ENCODE data around the gene ACKR1.

The ACKR1 gene

DNA sequence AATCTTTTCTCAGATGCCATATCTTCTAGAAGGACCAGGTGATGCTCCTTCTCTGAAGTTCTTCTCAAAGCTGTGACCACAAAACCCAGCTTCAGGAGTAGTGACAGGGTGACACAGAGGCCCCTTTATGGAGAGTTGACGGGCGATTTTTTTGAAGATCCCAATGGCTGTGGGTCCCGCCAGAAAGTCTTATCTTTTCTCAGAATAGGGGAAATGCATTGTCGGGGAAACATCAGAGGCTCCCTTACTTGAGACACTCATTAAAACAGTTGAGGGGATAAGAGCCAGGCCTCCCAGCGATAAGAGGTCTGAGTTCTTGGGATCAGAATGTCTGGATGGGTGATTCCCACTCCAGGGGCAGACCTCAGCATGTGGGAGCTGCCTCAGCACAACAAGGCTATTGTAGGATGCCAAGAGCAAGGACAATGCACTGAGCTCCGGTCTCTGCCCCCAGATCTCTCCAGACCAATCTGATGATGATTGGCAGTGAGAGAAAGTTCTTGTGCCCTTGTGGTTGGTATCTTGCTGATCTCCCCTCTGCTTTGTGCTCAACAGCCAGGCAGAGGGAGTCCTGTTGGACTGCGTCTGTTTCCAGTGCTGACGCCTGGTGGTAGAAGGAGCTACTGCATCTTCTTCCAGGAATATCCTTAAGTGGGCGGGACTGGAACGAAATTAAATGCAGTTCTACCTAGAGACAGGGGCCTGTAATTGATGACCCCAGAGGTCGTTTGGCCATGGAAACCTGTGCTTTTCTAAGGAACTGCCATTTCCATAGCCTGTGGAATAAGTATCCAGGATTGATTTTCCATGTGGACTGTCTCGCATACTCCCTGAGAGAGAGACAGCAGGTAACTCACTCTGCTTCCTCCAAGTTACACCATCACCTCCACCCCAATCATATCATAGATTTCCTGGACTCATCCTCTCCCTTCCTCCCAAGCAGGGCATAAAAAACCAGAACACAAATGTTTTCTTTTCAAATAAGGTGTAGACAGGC, 6.8 kb upstream of the ACKR1 start:
- Mint-ChIP-seq H3K4me1 (no peaks in the 10 kb centered on the region), H3K36me3 (ENCODE audit: insufficient read depth) (no peaks in the 10 kb centered on the region), H3K27ac (ENCODE audit: low read depth) (no peak overlapping the region), H3K9me3 (no peaks in the 10 kb centered on the region), H3K4me3 (no peak overlapping the region), H3K27me3 (peaks cover 76% of the 10 kb centered on the region)
- ATAC-seq (replicated peaks; ENCODE audit: extremely low read depth, poor library complexity, severe bottlenecking), result no peak
- no peak for DNase-seq (ENCODE audit: low spot score in 2 of 2)

DNA sequence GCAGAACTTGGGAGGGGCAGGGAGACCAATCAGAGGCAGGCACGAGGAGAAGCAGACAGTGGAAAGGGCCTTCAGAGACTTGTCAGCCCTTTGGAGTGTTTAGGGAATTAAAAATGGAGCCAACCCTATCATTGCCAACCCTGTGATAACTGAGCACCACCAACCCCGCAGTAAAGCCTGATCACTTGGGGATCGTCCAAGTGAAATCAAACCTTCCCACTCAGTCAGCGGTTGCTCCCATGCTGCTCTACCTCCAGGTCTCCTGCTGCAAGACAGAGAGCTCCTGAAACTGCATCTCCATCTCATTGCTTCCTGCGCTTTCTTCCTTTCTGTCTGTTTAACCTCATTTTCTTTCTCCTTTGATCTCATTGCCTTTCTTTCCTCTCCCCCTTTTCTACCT, 4.8 kb upstream of the ACKR1 start:
- H3K27ac Mint-ChIP-seq (ENCODE audit: low read depth), result no peak overlapping the region
- no peaks in the 10 kb centered on the region for H3K9me3 Mint-ChIP-seq
- H3K4me1 Mint-ChIP-seq, result no peaks in the 10 kb centered on the region
- no peak for DNase-seq (ENCODE audit: low spot score in 2 of 2)
- H3K27me3 Mint-ChIP-seq, result peaks cover 81% of the 10 kb centered on the region
- H3K36me3 Mint-ChIP-seq (ENCODE audit: insufficient read depth), result no peaks in the 10 kb centered on the region
- no peak for ATAC-seq (replicated peaks; ENCODE audit: extremely low read depth, poor library complexity, severe bottlenecking)
- no peak overlapping the region for H3K4me3 Mint-ChIP-seq

DNA sequence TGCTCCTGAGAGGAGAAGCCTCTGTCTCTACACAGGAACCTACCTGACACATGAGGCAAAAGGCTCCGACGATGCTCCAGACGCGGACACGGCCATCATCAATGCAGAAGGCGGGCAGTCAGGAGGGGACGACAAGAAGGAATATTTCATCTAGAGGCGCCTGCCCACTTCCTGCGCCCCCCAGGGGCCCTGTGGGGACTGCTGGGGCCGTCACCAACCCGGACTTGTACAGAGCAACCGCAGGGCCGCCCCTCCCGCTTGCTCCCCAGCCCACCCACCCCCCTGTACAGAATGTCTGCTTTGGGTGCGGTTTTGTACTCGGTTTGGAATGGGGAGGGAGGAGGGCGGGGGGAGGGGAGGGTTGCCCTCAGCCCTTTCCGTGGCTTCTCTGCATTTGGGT, 3.9 kb upstream of the ACKR1 start:
- Mint-ChIP-seq H3K27me3 (peaks cover 90% of the 10 kb centered on the region), H3K27ac (ENCODE audit: low read depth) (no peak overlapping the region), H3K4me1 (no peaks in the 10 kb centered on the region), H3K4me3 (no peak overlapping the region), H3K36me3 (ENCODE audit: insufficient read depth) (no peaks in the 10 kb centered on the region), H3K9me3 (no peaks in the 10 kb centered on the region)
- ATAC-seq (replicated peaks; ENCODE audit: extremely low read depth, poor library complexity, severe bottlenecking), result no peak
- DNase-seq (ENCODE audit: low spot score in 2 of 2), result no peak

DNA sequence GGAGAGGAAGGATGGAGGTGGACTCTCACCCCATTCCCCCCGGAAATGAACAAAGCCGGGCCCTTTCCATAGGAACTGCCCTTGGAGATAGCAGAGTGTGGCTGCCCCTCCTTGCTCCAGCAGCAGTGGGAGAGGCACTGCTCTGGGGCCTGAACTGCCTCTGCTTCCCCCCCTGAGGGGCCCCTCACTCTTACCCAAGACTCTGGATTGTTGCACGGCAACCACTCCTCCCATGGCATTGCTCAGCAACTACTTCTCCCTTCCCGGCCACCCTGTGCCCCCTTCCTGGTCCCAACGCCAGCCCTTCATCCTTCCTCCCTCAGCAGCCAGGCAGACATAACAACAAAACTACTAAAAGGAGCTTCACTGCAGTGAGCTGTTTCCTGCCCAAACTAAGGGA, 3.0 kb upstream of the ACKR1 start:
- H3K27me3 Mint-ChIP-seq, result peaks cover 95% of the 10 kb centered on the region
- no peaks in the 10 kb centered on the region for H3K9me3 Mint-ChIP-seq
- H3K27ac Mint-ChIP-seq (ENCODE audit: low read depth), result no peak overlapping the region
- H3K36me3 Mint-ChIP-seq (ENCODE audit: insufficient read depth), result no peaks in the 10 kb centered on the region
- H3K4me1 Mint-ChIP-seq, result no peaks in the 10 kb centered on the region
- ATAC-seq (replicated peaks; ENCODE audit: extremely low read depth, poor library complexity, severe bottlenecking) (no peak), DNase-seq (ENCODE audit: low spot score in 2 of 2) (no peak)
- no peak overlapping the region for H3K4me3 Mint-ChIP-seq

DNA sequence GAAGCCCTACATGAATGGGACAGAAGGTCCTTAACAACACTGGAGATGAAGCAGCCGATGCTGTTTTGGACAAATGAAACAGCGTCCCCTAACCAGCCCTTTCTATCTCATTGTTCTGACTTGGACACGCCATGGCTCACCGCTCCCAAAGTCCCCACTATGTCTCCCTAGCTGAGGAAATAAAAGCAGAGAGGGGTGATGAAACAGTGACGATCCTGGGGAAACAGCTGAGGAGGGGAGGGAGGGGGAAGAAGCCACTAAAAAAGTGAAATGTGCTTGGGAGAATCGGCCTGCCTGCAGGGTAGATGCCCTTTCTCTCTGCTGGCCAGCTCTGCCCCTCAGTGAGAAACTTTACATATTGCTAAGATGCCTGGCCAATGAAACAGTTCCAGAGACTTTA, 1.1 kb upstream of the ACKR1 start:
- Mint-ChIP-seq H3K9me3 (no peaks in the 10 kb centered on the region), H3K4me3 (no peak overlapping the region), H3K27me3 (peaks cover 100% of the 10 kb centered on the region), H3K4me1 (no peaks in the 10 kb centered on the region), H3K36me3 (ENCODE audit: insufficient read depth) (no peaks in the 10 kb centered on the region), H3K27ac (ENCODE audit: low read depth) (no peak overlapping the region)
- DNase-seq (ENCODE audit: low spot score in 2 of 2) (no peak), ATAC-seq (replicated peaks; ENCODE audit: extremely low read depth, poor library complexity, severe bottlenecking) (no peak)

DNA sequence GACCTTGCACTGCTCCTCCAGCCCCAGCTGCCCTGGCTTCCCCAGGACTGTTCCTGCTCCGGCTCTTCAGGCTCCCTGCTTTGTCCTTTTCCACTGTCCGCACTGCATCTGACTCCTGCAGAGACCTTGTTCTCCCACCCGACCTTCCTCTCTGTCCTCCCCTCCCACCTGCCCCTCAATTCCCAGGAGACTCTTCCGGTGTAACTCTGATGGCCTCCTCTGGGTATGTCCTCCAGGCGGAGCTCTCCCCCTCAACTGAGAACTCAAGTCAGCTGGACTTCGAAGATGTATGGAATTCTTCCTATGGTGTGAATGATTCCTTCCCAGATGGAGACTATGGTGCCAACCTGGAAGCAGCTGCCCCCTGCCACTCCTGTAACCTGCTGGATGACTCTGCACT, 550 bp downstream of the ACKR1 start:
- no peak overlapping the region for H3K4me3 Mint-ChIP-seq
- no peak for ATAC-seq (replicated peaks; ENCODE audit: extremely low read depth, poor library complexity, severe bottlenecking)
- H3K27ac Mint-ChIP-seq (ENCODE audit: low read depth), result no peak overlapping the region
- peaks cover 100% of the 10 kb centered on the region for H3K27me3 Mint-ChIP-seq
- H3K9me3 Mint-ChIP-seq, result no peaks in the 10 kb centered on the region
- DNase-seq (ENCODE audit: low spot score in 2 of 2), result no peak
- no peaks in the 10 kb centered on the region for H3K4me1 Mint-ChIP-seq
- no peaks in the 10 kb centered on the region for H3K36me3 Mint-ChIP-seq (ENCODE audit: insufficient read depth)

DNA sequence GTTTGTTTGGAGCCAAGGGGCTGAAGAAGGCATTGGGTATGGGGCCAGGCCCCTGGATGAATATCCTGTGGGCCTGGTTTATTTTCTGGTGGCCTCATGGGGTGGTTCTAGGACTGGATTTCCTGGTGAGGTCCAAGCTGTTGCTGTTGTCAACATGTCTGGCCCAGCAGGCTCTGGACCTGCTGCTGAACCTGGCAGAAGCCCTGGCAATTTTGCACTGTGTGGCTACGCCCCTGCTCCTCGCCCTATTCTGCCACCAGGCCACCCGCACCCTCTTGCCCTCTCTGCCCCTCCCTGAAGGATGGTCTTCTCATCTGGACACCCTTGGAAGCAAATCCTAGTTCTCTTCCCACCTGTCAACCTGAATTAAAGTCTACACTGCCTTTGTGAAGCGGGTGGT, 1.4 kb downstream of the ACKR1 start:
- Mint-ChIP-seq H3K27me3 (peaks cover 100% of the 10 kb centered on the region), H3K4me3 (no peak overlapping the region), H3K4me1 (no peaks in the 10 kb centered on the region), H3K27ac (ENCODE audit: low read depth) (no peak overlapping the region), H3K36me3 (ENCODE audit: insufficient read depth) (no peaks in the 10 kb centered on the region), H3K9me3 (no peaks in the 10 kb centered on the region)
- DNase-seq (ENCODE audit: low spot score in 2 of 2) (no peak), ATAC-seq (replicated peaks; ENCODE audit: extremely low read depth, poor library complexity, severe bottlenecking) (no peak)

DNA sequence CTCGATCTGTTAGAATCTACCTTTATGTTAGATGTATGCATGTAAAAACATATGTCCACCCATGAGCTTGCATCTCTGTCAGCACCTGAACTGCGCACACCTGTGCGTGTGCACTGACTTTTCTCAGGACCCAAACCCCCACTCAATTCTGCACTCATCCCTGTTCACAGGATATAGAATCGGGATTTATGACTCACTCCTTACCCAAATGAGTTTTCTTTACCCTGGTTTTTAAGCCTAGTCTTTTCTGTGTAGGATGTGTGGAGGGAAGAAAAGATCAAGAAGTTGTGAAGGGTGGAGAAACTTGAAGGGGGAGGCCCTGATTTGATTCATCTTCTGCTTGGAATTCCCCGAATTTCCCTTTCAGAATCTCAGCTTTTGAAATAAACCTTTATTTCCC, 2.4 kb downstream of the ACKR1 start:
- Mint-ChIP-seq H3K9me3 (no peaks in the 10 kb centered on the region), H3K36me3 (ENCODE audit: insufficient read depth) (peaks cover 2% of the 10 kb centered on the region), H3K27me3 (peaks cover 100% of the 10 kb centered on the region), H3K4me1 (no peaks in the 10 kb centered on the region), H3K4me3 (no peak overlapping the region), H3K27ac (ENCODE audit: low read depth) (no peak overlapping the region)
- no peak for ATAC-seq (replicated peaks; ENCODE audit: extremely low read depth, poor library complexity, severe bottlenecking)
- DNase-seq (ENCODE audit: low spot score in 2 of 2), result no peak

DNA sequence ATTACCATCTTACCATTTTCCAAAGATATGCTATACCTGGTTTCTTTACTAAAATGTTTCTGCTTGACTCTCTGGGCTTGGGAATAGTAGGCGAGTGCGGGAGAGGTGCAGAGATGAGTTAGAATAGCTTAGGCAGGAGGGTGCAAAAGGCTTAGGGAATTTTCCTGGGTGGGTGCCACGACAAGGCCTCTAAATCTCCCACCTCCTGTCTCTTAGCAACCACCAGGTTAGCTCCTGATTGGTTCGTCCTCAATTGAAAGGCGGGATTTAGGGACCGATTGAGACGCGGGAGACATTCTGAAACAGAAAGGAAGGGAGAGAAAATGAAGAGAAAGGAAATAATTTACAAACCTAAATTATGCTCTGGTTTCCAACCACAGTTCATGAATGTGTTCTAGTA, 3.1 kb downstream of the ACKR1 start:
- Mint-ChIP-seq H3K4me1 (no peaks in the 10 kb centered on the region), H3K27me3 (peaks cover 100% of the 10 kb centered on the region), H3K9me3 (no peaks in the 10 kb centered on the region), H3K27ac (ENCODE audit: low read depth) (no peak overlapping the region), H3K4me3 (no peak overlapping the region), H3K36me3 (ENCODE audit: insufficient read depth) (peaks cover 2% of the 10 kb centered on the region)
- no peak for ATAC-seq (replicated peaks; ENCODE audit: extremely low read depth, poor library complexity, severe bottlenecking)
- DNase-seq (ENCODE audit: low spot score in 2 of 2), result no peak

DNA sequence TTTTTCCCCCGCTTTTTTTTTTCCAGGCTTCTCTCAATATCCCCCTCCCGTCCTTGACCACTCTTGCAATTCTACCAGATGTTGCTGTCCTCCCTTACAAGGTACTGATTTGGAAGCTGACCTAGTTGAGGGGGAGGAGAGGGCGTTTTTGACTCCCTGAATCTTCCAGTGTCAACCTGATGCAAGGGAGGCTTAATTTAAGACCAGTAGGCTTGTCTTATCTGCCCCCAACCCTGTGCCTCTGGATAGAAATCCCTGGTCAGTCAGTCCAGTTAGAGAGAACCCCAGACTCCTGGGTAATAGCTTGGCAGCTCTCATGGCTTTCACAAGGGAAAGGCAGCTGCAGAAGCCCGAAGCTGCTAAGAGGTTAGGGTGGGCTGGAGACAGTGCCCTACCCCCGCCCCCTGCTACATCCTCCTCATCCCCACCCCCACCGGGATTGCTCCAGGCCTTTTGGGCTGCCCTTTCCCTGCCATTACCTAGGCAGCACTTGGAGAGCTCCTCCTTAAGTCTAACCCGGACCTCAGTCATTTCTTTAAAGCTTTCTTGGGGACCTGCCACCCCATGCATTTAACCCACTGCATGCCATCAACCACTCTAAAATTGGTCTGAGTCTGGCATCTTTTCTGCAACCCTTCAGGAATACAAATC, 3.6 kb downstream of the ACKR1 start:
- H3K36me3 Mint-ChIP-seq (ENCODE audit: insufficient read depth), result peaks cover 2% of the 10 kb centered on the region
- H3K4me1 Mint-ChIP-seq, result no peaks in the 10 kb centered on the region
- DNase-seq (ENCODE audit: low spot score in 2 of 2), result no peak
- H3K27me3 Mint-ChIP-seq, result peaks cover 100% of the 10 kb centered on the region
- H3K9me3 Mint-ChIP-seq, result no peaks in the 10 kb centered on the region
- no peak for ATAC-seq (replicated peaks; ENCODE audit: extremely low read depth, poor library complexity, severe bottlenecking)
- no peak overlapping the region for H3K27ac Mint-ChIP-seq (ENCODE audit: low read depth)
- H3K4me3 Mint-ChIP-seq, result no peak overlapping the region

DNA sequence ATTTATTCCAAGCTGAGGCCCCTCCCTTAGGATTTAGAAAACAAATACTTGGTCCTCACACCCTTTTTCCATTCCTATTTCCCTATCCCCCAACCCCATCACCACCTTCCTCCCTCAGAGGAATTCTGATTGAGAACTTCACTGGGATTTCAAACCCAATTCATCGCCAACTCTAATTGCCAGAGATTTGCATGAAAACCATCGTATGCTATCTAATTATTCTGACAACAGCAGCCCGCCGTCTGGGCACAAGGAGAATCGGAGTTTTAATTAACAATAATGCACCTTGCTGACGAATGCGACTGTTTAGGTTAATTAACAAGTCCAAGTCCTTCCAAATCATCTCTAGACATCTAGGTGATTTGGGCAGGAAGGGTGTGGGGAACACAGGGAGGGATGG, 4.4 kb downstream of the ACKR1 start:
- Mint-ChIP-seq H3K27me3 (peaks cover 100% of the 10 kb centered on the region), H3K36me3 (ENCODE audit: insufficient read depth) (peaks cover 2% of the 10 kb centered on the region), H3K4me3 (no peak overlapping the region), H3K9me3 (no peaks in the 10 kb centered on the region), H3K27ac (ENCODE audit: low read depth) (no peak overlapping the region), H3K4me1 (no peaks in the 10 kb centered on the region)
- ATAC-seq (replicated peaks; ENCODE audit: extremely low read depth, poor library complexity, severe bottlenecking) (no peak), DNase-seq (ENCODE audit: low spot score in 2 of 2) (no peak)

DNA sequence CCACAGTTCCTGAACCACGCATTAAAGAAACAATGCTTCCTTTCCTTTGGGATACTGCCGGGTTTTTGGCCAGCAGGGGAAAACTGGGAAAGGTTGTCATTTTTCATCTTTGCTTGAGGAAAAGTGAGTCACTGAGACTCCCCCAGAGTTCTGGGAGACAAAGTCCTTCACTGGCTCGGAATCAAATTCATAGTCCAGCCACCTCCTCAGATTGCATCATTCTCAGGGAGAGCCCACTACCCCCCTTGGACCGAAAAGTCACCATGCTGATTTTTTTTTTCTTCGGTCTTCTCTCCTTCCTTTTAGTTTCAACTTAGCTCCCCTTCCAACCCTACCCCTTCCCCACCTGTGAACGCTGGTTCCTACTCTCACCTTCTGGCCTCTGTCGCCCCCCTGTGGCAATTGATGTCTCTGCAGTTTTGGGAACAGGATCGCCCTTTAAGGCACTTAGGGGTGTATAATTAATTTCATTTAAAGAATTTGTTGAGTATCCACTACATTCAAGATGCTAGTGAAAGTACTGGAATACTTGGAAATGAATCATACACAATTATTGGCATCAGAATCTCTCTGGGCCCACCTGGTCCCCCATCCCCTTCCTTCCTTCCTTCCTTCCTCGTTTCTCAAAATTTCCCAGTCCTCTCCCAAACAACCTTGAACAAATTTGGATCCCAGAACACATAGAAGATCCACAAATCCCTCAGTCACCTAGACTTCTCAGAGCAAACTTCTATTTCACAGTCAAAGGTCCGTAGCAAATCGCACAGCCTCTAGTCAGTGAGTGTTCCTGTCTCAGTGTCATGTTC, 6.9 kb downstream of the ACKR1 start:
- ATAC-seq (replicated peaks; ENCODE audit: extremely low read depth, poor library complexity, severe bottlenecking) (no peak), DNase-seq (ENCODE audit: low spot score in 2 of 2) (no peak)
- H3K27ac Mint-ChIP-seq (ENCODE audit: low read depth), result no peak overlapping the region
- peaks cover 100% of the 10 kb centered on the region for H3K27me3 Mint-ChIP-seq
- no peak overlapping the region for H3K4me3 Mint-ChIP-seq
- peaks cover 2% of the 10 kb centered on the region for H3K36me3 Mint-ChIP-seq (ENCODE audit: insufficient read depth)
- no peaks in the 10 kb centered on the region for H3K4me1 Mint-ChIP-seq
- H3K9me3 Mint-ChIP-seq, result no peaks in the 10 kb centered on the region
